GM12878 (cell line): ENCODE measurements around the gene TNFRSF8. TPM values are rescaled to one million over a fixed set of nuclear protein-coding genes. Genes with fewer than 3 reads are reported as not detected.

Experiments
- BACH1 ChIP-seq: fragments of 450-650 bp; IDR thresholded peaks from 2 replicates; pipeline ENCODE4 v1.6.1; 2017; ENCODE audit warnings: mild to moderate bottlenecking, borderline replicate concordance
- CBFB ChIP-seq: IDR thresholded peaks from 2 replicates; pipeline ENCODE4 v1.6.1; 2016; ENCODE audit warnings: antibody characterized with exemption, low read depth
- CBX3 ChIP-seq: fragments of 200-600 bp; sonication (generic); IDR thresholded peaks from 2 replicates; pipeline ENCODE4 v1.6.1; 2016; ENCODE audit warnings: low read depth, borderline replicate concordance
- HDAC6 ChIP-seq: fragments of 200-600 bp; sonication (generic); IDR thresholded peaks from one replicate; pipeline ENCODE4 v1.8.0; 2017; ENCODE audit warnings: antibody characterized with exemption; ENCODE audit not compliant: unreplicated experiment
- KLF5 ChIP-seq: fragments of 450-650 bp; IDR thresholded peaks from 2 replicates; pipeline ENCODE4 v1.6.1; 2014; ENCODE audit warnings: mild to moderate bottlenecking; ENCODE audit not compliant: partially characterized antibody
- LARP7 ChIP-seq: fragments of 450-650 bp; IDR thresholded peaks from 2 replicates; pipeline ENCODE4 v1.6.1; 2017; ENCODE audit warnings: mild to moderate bottlenecking
- NFIC ChIP-seq: IDR thresholded peaks from 2 replicates; pipeline ENCODE4 v1.6.1; 2012; ENCODE audit warnings: low read depth, mild to moderate bottlenecking, inconsistent platforms, low read length, moderate library complexity
- NFYB ChIP-seq: IDR thresholded peaks from 2 replicates; pipeline ENCODE4 v1.6.1; 2011; ENCODE audit warnings: low read depth, mild to moderate bottlenecking, low read length, improper control_type of control experiment, moderate library complexity; ENCODE audit not compliant: insufficient read depth
- NR2F1 ChIP-seq: fragments of 450-650 bp; conservative IDR thresholded peaks from 2 replicates; pipeline ENCODE4 v1.6.1; 2017; ENCODE audit warnings: mild to moderate bottlenecking
- PAX8 ChIP-seq: fragments of 450-650 bp; IDR thresholded peaks from 2 replicates; pipeline ENCODE4 v1.6.1; 2017; ENCODE audit warnings: mild to moderate bottlenecking, moderate library complexity
- POLR2AphosphoS5 ChIP-seq: IDR thresholded peaks from 2 replicates; pipeline ENCODE4 v1.6.1; 2011; ENCODE audit warnings: mild to moderate bottlenecking, low read length, inconsistent platforms
- RUNX3 ChIP-seq: IDR thresholded peaks from 2 replicates; pipeline ENCODE4 v1.6.1; 2012; ENCODE audit warnings: low read length, inconsistent platforms
- SMAD1 ChIP-seq: fragments of 450-650 bp; IDR thresholded peaks from 2 replicates; pipeline ENCODE4 v1.6.1; 2018; ENCODE audit warnings: mild to moderate bottlenecking, low read depth; ENCODE audit not compliant: partially characterized antibody
- SMAD5 ChIP-seq: IDR thresholded peaks from 2 replicates; pipeline ENCODE4 v1.6.1; 2016; ENCODE audit warnings: antibody characterized with exemption, low read depth
- SP1 ChIP-seq: IDR thresholded peaks from one replicate; pipeline ENCODE4 v1.6.1; 2011; ENCODE audit warnings: low read depth, low read length
- SREBF1 ChIP-seq: IDR thresholded peaks from 2 replicates; pipeline ENCODE4 v1.6.1; 2012; ENCODE audit warnings: mild to moderate bottlenecking, low read length
- SRF ChIP-seq, 2 experiments: IDR thresholded peaks; 2 replicates each; pipeline ENCODE4 v1.6.1; 2011; ENCODE audit warnings: low read depth in 2 of 2, low read length in 2 of 2, mild to moderate bottlenecking in 1 of 2, moderate library complexity in 1 of 2
- STAT1 ChIP-seq: fragments of 450-650 bp; conservative IDR thresholded peaks from 2 replicates; pipeline ENCODE4 v1.6.1; 2014; ENCODE audit warnings: antibody characterized with exemption, mild to moderate bottlenecking
- SUZ12 ChIP-seq: fragments of 200-600 bp; sonication (generic); IDR thresholded peaks from one replicate; pipeline ENCODE4 v1.6.1; 2018; ENCODE audit warnings: antibody characterized with exemption, mild to moderate bottlenecking; ENCODE audit not compliant: unreplicated experiment
- ZNF384 ChIP-seq: IDR thresholded peaks from 2 replicates; pipeline ENCODE4 v1.6.1; 2012; ENCODE audit warnings: low read depth, mild to moderate bottlenecking, low read length, improper control_type of control experiment, borderline replicate concordance
- polyA plus RNA-seq, 11 experiments: library from polyadenylated mRNA; depleted of rRNA in 4 of 11; unstranded in 6 of 11; stranded (reverse) in 5 of 11; fragments of >200 nt; fragmentation: Nextera tagmentation in 4 of 11; fragmentation: Illumina TruSeq in 1 of 11; extraction: Ambion mirVana in 4 of 11; extraction: Trizol in 1 of 11; gene quantifications; 1 replicate in 1 of 11; 2 replicates in 10 of 11; pipeline versions ENCODE4 v1.2.1 to v1.2.3, GENCODE V29; 2011 to 2016; ENCODE audit warnings: inconsistent platforms in 2 of 11, missing spikeins in 2 of 11, low read depth in 1 of 11
- total RNA-seq, 4 experiments: library from RNA; depleted of rRNA in 3 of 4; stranded (reverse); fragments of >200 nt in 3 of 4; fragmentation: Illumina TruSeq in 1 of 4; extraction: Trizol in 1 of 4; gene quantifications; 2 replicates each; pipeline versions ENCODE4 v1.2.1 to v1.2.3, GENCODE V29; 2013 to 2021
- TF ChIP-seq, protein P1 (sequence below): fragments of 450-650 bp; IDR thresholded peaks from 2 replicates; pipeline ENCODE4 v1.6.1; 2017; ENCODE audit warnings: antibody characterized with exemption, mild to moderate bottlenecking, moderate library complexity
- TF ChIP-seq, protein P2 (sequence below): IDR thresholded peaks from 2 replicates; pipeline ENCODE4 v1.6.1; 2012; ENCODE audit warnings: improper control_type of control experiment, low read depth, low read length; ENCODE audit not compliant: insufficient replicate concordance
- TF ChIP-seq, protein P3 (sequence below): fragments of 150-350 bp; IDR thresholded peaks from 2 replicates; pipeline ENCODE4 v1.6.1; 2016; ENCODE audit warnings: low read depth, low read length

Gene TNFRSF8
- total and polyA plus RNA-seq, 10 of the 15 experiments (the other 5 are each of a cell fraction or from before 2014, with no cell fraction given): 9.8 to 114 (median 58.8) TPM

DNA sequence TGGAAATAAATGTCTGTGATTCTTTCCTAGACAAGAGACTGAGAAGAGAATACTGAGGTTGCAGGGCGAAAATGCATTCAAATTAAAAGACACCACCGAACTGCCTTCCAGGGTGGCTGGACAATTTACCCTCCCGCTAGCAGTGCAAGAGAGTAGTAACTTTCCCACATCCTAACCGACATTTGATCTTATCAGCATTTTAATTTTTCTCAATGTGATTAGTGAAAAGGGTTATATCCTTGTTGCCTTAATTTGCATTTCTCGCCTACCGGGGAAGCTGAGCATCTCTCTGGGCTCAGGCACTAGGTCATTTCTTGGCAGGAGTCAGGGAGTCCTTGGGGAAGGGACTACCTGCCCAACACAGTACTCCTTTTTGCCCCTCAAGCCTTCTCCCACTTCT, 2.8 kb downstream of the TNFRSF8 start (continued):
- TF ChIP-seq KLF5 (no peak), CBX3 (no peak), ZNF384 (no peak), LARP7 (no peak), RUNX3 (no peak), PAX8 (no peak), CBFB (no peak), NFIC (no peak), NFYB (no peak), BACH1 (no peak), SP1 (no peak), SREBF1 (no peak), HDAC6 (no peak), SUZ12 (no peak), SMAD5 (no peak), STAT1 (no peak), POLR2AphosphoS5 (peak; percentile 78), NR2F1 (no peak), SMAD1 (no peak), SRF (IDR thresholded peaks at IDR 0.05; ENCODE audit: low read depth in 2 of 2, low read length in 2 of 2) (no peak)
- TF ChIP-seq, protein P1, sequence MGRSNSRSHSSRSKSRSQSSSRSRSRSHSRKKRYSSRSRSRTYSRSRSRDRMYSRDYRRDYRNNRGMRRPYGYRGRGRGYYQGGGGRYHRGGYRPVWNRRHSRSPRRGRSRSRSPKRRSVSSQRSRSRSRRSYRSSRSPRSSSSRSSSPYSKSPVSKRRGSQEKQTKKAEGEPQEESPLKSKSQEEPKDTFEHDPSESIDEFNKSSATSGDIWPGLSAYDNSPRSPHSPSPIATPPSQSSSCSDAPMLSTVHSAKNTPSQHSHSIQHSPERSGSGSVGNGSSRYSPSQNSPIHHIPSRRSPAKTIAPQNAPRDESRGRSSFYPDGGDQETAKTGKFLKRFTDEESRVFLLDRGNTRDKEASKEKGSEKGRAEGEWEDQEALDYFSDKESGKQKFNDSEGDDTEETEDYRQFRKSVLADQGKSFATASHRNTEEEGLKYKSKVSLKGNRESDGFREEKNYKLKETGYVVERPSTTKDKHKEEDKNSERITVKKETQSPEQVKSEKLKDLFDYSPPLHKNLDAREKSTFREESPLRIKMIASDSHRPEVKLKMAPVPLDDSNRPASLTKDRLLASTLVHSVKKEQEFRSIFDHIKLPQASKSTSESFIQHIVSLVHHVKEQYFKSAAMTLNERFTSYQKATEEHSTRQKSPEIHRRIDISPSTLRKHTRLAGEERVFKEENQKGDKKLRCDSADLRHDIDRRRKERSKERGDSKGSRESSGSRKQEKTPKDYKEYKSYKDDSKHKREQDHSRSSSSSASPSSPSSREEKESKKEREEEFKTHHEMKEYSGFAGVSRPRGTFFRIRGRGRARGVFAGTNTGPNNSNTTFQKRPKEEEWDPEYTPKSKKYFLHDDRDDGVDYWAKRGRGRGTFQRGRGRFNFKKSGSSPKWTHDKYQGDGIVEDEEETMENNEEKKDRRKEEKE: no peak
- TF ChIP-seq, protein P2, sequence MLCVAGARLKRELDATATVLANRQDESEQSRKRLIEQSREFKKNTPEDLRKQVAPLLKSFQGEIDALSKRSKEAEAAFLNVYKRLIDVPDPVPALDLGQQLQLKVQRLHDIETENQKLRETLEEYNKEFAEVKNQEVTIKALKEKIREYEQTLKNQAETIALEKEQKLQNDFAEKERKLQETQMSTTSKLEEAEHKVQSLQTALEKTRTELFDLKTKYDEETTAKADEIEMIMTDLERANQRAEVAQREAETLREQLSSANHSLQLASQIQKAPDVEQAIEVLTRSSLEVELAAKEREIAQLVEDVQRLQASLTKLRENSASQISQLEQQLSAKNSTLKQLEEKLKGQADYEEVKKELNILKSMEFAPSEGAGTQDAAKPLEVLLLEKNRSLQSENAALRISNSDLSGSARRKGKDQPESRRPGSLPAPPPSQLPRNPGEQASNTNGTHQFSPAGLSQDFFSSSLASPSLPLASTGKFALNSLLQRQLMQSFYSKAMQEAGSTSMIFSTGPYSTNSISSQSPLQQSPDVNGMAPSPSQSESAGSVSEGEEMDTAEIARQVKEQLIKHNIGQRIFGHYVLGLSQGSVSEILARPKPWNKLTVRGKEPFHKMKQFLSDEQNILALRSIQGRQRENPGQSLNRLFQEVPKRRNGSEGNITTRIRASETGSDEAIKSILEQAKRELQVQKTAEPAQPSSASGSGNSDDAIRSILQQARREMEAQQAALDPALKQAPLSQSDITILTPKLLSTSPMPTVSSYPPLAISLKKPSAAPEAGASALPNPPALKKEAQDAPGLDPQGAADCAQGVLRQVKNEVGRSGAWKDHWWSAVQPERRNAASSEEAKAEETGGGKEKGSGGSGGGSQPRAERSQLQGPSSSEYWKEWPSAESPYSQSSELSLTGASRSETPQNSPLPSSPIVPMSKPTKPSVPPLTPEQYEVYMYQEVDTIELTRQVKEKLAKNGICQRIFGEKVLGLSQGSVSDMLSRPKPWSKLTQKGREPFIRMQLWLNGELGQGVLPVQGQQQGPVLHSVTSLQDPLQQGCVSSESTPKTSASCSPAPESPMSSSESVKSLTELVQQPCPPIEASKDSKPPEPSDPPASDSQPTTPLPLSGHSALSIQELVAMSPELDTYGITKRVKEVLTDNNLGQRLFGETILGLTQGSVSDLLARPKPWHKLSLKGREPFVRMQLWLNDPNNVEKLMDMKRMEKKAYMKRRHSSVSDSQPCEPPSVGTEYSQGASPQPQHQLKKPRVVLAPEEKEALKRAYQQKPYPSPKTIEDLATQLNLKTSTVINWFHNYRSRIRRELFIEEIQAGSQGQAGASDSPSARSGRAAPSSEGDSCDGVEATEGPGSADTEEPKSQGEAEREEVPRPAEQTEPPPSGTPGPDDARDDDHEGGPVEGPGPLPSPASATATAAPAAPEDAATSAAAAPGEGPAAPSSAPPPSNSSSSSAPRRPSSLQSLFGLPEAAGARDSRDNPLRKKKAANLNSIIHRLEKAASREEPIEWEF: no peak
- TF ChIP-seq, protein P3, sequence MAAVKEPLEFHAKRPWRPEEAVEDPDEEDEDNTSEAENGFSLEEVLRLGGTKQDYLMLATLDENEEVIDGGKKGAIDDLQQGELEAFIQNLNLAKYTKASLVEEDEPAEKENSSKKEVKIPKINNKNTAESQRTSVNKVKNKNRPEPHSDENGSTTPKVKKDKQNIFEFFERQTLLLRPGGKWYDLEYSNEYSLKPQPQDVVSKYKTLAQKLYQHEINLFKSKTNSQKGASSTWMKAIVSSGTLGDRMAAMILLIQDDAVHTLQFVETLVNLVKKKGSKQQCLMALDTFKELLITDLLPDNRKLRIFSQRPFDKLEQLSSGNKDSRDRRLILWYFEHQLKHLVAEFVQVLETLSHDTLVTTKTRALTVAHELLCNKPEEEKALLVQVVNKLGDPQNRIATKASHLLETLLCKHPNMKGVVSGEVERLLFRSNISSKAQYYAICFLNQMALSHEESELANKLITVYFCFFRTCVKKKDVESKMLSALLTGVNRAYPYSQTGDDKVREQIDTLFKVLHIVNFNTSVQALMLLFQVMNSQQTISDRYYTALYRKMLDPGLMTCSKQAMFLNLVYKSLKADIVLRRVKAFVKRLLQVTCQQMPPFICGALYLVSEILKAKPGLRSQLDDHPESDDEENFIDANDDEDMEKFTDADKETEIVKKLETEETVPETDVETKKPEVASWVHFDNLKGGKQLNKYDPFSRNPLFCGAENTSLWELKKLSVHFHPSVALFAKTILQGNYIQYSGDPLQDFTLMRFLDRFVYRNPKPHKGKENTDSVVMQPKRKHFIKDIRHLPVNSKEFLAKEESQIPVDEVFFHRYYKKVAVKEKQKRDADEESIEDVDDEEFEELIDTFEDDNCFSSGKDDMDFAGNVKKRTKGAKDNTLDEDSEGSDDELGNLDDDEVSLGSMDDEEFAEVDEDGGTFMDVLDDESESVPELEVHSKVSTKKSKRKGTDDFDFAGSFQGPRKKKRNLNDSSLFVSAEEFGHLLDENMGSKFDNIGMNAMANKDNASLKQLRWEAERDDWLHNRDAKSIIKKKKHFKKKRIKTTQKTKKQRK: no peak
